ENCODE results near the gene FRRS1.

Gene FRRS1

GRCh38 chr1:99727575-99728185 lies 38.8 kb downstream of the FRRS1 start:
- DNase-seq = no peak

- DNase-seq = no peak
Observed at GRCh38 chr1:99726818-99727217, 39.6 kb downstream of the FRRS1 start.

- DNase-seq = no peak
Observed at GRCh38 chr1:99726407-99726806, 40.0 kb downstream of the FRRS1 start.

GRCh38 chr1:99725996-99726395 lies 40.4 kb downstream of the FRRS1 start:
- DNase-seq = no peak

GRCh38 chr1:99723251-99723650 lies 43.2 kb downstream of the FRRS1 start:
- DNase-seq = no peak

- no peak for DNase-seq
Observed at GRCh38 chr1:99717005-99717404, 49.4 kb downstream of the FRRS1 start.

GRCh38 chr1:99713006-99713405 lies 53.4 kb downstream of the FRRS1 start:
- DNase-seq = no peak

- no peak for DNase-seq
Observed at GRCh38 chr1:99710994-99711393, 55.4 kb downstream of the FRRS1 start.

- DNase-seq = peak; percentile 35 to 36
Observed at GRCh38 chr1:99707535-99708142, 58.8 kb downstream of the FRRS1 start.

- DNase-seq = no peak
Observed at GRCh38 chr1:99705385-99705784, 61.0 kb downstream of the FRRS1 start.

GRCh38 chr1:99704356-99704816 lies 62.0 kb downstream of the FRRS1 start:
- DNase-seq = no peak

- no peak for DNase-seq
Observed at GRCh38 chr1:99702221-99702620, 64.2 kb downstream of the FRRS1 start.

- no peak for DNase-seq
Observed at GRCh38 chr1:99700020-99700419, 66.4 kb downstream of the FRRS1 start.

- no peak for DNase-seq
Observed at GRCh38 chr1:99697580-99697979, 68.9 kb downstream of the FRRS1 start.

- DNase-seq = no peak
Observed at GRCh38 chr1:99696616-99697015, 69.8 kb downstream of the FRRS1 start.

GRCh38 chr1:99691175-99691574 lies 75.3 kb downstream of the FRRS1 start:
- no peak for DNase-seq

- DNase-seq = peak in 1 of 2 experiments; percentile 12
Observed at GRCh38 chr1:99685516-99686180, 80.8 kb downstream of the FRRS1 start.

GRCh38 chr1:99682291-99682751 lies 84.1 kb downstream of the FRRS1 start:
- no peak for DNase-seq

GRCh38 chr1:99681583-99681982 lies 84.9 kb downstream of the FRRS1 start:
- no peak for DNase-seq

GRCh38 chr1:99680270-99680669 lies 86.2 kb downstream of the FRRS1 start:
- no peak for DNase-seq

GRCh38 chr1:99677416-99677815 lies 89.0 kb downstream of the FRRS1 start:
- no peak for DNase-seq

- DNase-seq = no peak
Observed at GRCh38 chr1:99676876-99677275, 89.6 kb downstream of the FRRS1 start.

- DNase-seq = no peak
Observed at GRCh38 chr1:99675994-99676393, 90.4 kb downstream of the FRRS1 start.

GRCh38 chr1:99675292-99675691 lies 91.1 kb downstream of the FRRS1 start:
- DNase-seq = no peak
